ENCODE data around the gene ROR2.

ROR2 gene

GRCh38 chr9:91868732-91869391 lies 81.2 kb downstream of the ROR2 start:
- Histone ChIP-seq H3K27me3 (ENCODE audit: control insufficient read depth, insufficient read depth, low read length) (no peaks in the 10 kb centered on the region), H3K36me3 (ENCODE audit: control insufficient read depth, insufficient read depth, low read length) (no peaks in the 10 kb centered on the region), H3K4me3 (ENCODE audit: low read length) (no peak overlapping the region), H3K4me1 (ENCODE audit: control insufficient read depth, insufficient read depth, low read length) (peaks cover 18% of the 10 kb centered on the region), H3K27ac (ENCODE audit: low read depth, low read length) (no peak overlapping the region), H3K9ac (ENCODE audit: low read length) (no peak overlapping the region)

- Histone ChIP-seq H3K36me3 (ENCODE audit: control insufficient read depth, insufficient read depth, low read length) (no peaks in the 10 kb centered on the region), H3K9ac (ENCODE audit: low read length) (no peak overlapping the region), H3K27me3 (ENCODE audit: control insufficient read depth, insufficient read depth, low read length) (no peaks in the 10 kb centered on the region), H3K4me1 (ENCODE audit: control insufficient read depth, insufficient read depth, low read length) (peaks cover 16% of the 10 kb centered on the region), H3K4me3 (ENCODE audit: low read length) (no peak overlapping the region), H3K27ac (ENCODE audit: low read depth, low read length) (no peak overlapping the region)
These were observed 82.3 kb downstream of the ROR2 start for GRCh38 chr9:91867740-91868139.

DNA sequence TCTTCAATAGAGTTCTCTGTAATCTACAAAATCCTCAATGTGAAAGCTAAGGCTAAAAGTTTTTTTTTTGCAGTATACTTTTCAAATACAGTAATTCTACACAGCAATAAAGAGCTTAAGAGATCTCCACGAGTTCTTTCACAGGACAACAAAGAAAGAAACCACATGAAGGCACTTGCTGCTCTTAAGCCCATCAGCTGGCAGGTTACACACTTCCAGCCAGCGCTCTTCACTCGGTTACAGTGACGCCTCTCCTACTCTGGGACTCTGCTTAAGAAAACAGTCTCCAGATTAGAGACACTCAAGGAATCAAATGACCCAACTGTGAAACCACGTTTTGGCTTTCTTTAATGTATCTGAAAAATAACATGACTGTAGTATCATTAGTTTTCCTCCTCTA lies 85.0 kb downstream of the ROR2 start:
- H3K4me3 ChIP-seq (ENCODE audit: low read length): no peak overlapping the region
- peak overlapping the region; percentile 8 for H3K27ac ChIP-seq (ENCODE audit: low read depth, low read length)

DNA sequence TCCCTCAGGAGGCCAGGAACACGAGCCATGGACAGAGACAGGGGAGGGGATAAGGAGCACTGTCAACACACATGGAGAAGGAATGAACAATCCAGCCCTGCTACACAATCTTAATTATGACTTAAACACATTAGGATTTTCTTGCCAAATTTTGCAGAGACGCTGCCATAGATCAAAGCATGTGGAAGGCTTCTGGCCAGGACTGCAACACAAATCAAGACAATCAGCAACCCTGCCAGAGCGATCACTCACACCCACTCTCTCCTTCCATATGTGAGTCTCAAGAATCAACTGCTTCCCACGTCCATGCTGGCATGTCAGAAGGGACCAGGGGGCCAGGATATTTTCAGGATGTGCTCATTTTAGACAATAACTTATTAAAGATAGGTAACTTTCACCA lies 85.6 kb downstream of the ROR2 start:
- Histone ChIP-seq H3K4me3 (ENCODE audit: low read length) (no peak overlapping the region), H3K4me1 (ENCODE audit: control insufficient read depth, insufficient read depth, low read length) (peaks cover 13% of the 10 kb centered on the region), H3K27me3 (ENCODE audit: control insufficient read depth, insufficient read depth, low read length) (no peaks in the 10 kb centered on the region), H3K9ac (ENCODE audit: low read length) (no peak overlapping the region), H3K27ac (ENCODE audit: low read depth, low read length) (peak overlapping the region; percentile 8), H3K36me3 (ENCODE audit: control insufficient read depth, insufficient read depth, low read length) (no peaks in the 10 kb centered on the region)

More for the DNA sequence above, 85.0 kb downstream of the ROR2 start:
- Histone ChIP-seq H3K9ac (ENCODE audit: low read length) (no peak overlapping the region), H3K36me3 (ENCODE audit: control insufficient read depth, insufficient read depth, low read length) (no peaks in the 10 kb centered on the region), H3K27me3 (ENCODE audit: control insufficient read depth, insufficient read depth, low read length) (no peaks in the 10 kb centered on the region), H3K4me1 (ENCODE audit: control insufficient read depth, insufficient read depth, low read length) (peaks cover 13% of the 10 kb centered on the region)

DNA sequence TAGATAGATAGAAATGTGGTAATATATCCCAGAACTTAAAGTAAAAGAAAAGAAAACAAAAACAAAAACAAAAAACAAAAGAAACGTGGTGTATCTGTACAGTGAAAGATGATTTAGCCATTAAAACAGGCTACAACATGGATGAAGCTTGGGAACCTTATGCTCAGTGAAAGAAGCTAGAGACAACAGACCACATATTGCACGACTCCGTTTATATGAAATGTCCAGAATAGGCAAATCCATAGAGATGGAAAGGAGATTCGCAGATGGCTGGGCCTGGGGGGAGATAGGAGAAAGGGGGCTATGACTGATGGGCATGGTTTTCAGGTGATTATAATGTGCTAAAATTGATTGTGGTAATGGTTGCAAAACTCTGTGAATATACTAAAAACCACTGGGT lies 86.6 kb downstream of the ROR2 start:
- no peaks in the 10 kb centered on the region for H3K36me3 ChIP-seq (ENCODE audit: control insufficient read depth, insufficient read depth, low read length)
- no peak overlapping the region for H3K4me3 ChIP-seq (ENCODE audit: low read length)
- peaks cover 13% of the 10 kb centered on the region for H3K4me1 ChIP-seq (ENCODE audit: control insufficient read depth, insufficient read depth, low read length)
- no peak overlapping the region for H3K27ac ChIP-seq (ENCODE audit: low read depth, low read length)
- no peaks in the 10 kb centered on the region for H3K27me3 ChIP-seq (ENCODE audit: control insufficient read depth, insufficient read depth, low read length)
- H3K9ac ChIP-seq (ENCODE audit: low read length): no peak overlapping the region

DNA sequence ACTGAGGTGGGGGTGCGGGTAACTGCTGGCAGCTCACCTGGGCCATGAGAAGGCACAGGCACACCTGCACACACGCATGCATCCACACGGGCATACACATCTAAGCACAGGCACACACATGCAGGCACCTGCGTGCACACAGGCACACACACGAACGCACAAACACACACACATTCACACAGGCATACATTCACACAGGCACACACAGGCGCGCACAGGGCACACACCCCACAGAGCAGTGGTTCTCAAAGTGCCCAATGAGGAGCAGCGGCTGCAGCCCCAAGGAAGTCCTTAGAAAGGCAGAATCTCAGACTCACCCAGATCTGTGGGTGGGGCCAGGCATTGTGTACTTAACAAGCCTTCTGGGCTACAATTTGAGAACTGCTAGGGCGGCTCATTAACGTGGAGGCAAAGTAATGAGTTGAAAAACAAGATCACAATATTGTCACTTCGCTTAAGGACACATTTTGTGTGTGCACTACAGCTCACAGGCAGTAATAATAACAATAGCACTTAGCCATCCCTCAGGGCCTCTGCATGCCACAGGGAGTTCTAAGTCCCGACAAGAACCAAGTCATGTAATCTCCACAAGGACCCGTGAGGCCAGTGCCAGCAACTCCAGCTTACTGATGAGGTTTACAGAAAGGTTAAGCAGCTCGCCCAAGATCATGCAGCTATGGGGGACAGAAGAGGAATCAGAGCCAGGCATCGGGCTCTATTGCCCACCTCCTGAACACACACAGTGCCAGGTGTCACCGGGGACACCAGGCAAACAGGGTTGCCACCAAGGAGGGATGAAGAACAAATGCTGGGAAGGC lies 91.6 kb downstream of the ROR2 start:
- peak overlapping the region; percentile 68 for H3K27ac ChIP-seq (ENCODE audit: low read depth, low read length)
- H3K36me3 ChIP-seq (ENCODE audit: control insufficient read depth, insufficient read depth, low read length): no peaks in the 10 kb centered on the region
- no peak overlapping the region for H3K4me3 ChIP-seq (ENCODE audit: low read length)
- no peak overlapping the region for H3K9ac ChIP-seq (ENCODE audit: low read length)
- peaks cover 9% of the 10 kb centered on the region for H3K4me1 ChIP-seq (ENCODE audit: control insufficient read depth, insufficient read depth, low read length)
- no peaks in the 10 kb centered on the region for H3K27me3 ChIP-seq (ENCODE audit: control insufficient read depth, insufficient read depth, low read length)

- no peaks in the 10 kb centered on the region for H3K36me3 ChIP-seq (ENCODE audit: control insufficient read depth, insufficient read depth, low read length)
- H3K4me1 ChIP-seq (ENCODE audit: control insufficient read depth, insufficient read depth, low read length): peaks cover 9% of the 10 kb centered on the region
- no peak overlapping the region for H3K9ac ChIP-seq (ENCODE audit: low read length)
- peak overlapping the region; percentile 52 for H3K27ac ChIP-seq (ENCODE audit: low read depth, low read length)
- no peak overlapping the region for H3K4me3 ChIP-seq (ENCODE audit: low read length)
- no peaks in the 10 kb centered on the region for H3K27me3 ChIP-seq (ENCODE audit: control insufficient read depth, insufficient read depth, low read length)
These were observed 92.5 kb downstream of the ROR2 start for GRCh38 chr9:91857291-91858212.

GRCh38 chr9:91856419-91856818 lies 93.6 kb downstream of the ROR2 start:
- no peaks in the 10 kb centered on the region for H3K36me3 ChIP-seq (ENCODE audit: control insufficient read depth, insufficient read depth, low read length)
- H3K4me1 ChIP-seq (ENCODE audit: control insufficient read depth, insufficient read depth, low read length): peaks cover 9% of the 10 kb centered on the region
- no peak overlapping the region for H3K4me3 ChIP-seq (ENCODE audit: low read length)
- no peak overlapping the region for H3K9ac ChIP-seq (ENCODE audit: low read length)
- H3K27me3 ChIP-seq (ENCODE audit: control insufficient read depth, insufficient read depth, low read length): no peaks in the 10 kb centered on the region
- no peak overlapping the region for H3K27ac ChIP-seq (ENCODE audit: low read depth, low read length)

DNA sequence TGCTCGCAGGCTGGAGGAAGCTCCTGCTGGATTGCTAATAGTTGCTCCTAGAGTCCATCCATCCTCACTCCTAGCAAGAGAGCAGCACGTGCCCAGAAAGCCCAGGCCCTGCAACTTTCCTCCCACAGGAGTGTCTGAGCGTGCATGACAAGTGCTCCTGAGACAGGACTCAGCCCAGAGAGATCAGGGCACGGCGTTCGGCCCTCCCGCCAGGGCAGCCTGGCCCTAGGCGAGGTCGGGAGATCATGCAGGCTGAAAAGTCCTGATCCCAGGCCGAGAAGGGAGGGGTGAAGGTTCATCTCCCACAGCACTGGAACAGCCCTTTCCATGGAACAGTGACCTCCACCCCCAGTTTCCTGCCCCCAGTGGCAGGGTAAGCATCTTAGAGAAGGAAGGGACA lies 94.8 kb downstream of the ROR2 start:
- no peak overlapping the region for H3K4me3 ChIP-seq (ENCODE audit: low read length)

DNA sequence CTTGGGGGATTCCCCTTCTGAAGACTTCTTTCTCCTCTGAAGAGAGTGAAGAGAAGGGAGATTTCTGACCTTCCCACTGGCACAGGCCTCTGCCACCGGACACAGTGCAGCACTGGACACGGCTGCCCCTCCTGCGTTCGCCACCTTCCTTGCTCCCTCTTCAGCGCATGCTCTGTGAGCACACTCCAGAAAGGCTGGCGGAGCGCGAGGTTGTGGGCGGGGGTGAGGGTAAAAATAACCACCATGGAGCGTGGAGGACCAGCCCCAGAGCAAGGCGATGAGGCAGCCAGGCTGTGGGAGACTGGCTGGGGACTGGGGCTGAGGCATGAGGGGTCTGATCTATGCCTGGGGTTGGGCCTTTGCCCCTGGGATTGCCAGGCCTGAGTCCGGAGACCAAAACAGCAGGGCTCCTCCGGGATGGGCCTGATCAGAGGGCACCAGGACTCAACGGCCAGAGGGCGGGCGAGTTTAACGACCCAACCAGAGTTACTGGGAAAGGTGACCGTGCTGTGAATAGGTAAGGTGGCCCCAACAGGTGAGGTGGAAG lies 97.2 kb downstream of the ROR2 start:
- Histone ChIP-seq H3K4me1 (ENCODE audit: control insufficient read depth, insufficient read depth, low read length) (peaks cover 10% of the 10 kb centered on the region), H3K36me3 (ENCODE audit: control insufficient read depth, insufficient read depth, low read length) (no peaks in the 10 kb centered on the region), H3K9ac (ENCODE audit: low read length) (no peak overlapping the region), H3K27ac (ENCODE audit: low read depth, low read length) (no peak overlapping the region), H3K27me3 (ENCODE audit: control insufficient read depth, insufficient read depth, low read length) (no peaks in the 10 kb centered on the region), H3K4me3 (ENCODE audit: low read length) (no peak overlapping the region)

More for the DNA sequence above, 94.8 kb downstream of the ROR2 start:
- Histone ChIP-seq H3K27me3 (ENCODE audit: control insufficient read depth, insufficient read depth, low read length) (no peaks in the 10 kb centered on the region), H3K27ac (ENCODE audit: low read depth, low read length) (no peak overlapping the region), H3K4me1 (ENCODE audit: control insufficient read depth, insufficient read depth, low read length) (peaks cover 9% of the 10 kb centered on the region), H3K36me3 (ENCODE audit: control insufficient read depth, insufficient read depth, low read length) (no peaks in the 10 kb centered on the region), H3K9ac (ENCODE audit: low read length) (no peak overlapping the region)

DNA sequence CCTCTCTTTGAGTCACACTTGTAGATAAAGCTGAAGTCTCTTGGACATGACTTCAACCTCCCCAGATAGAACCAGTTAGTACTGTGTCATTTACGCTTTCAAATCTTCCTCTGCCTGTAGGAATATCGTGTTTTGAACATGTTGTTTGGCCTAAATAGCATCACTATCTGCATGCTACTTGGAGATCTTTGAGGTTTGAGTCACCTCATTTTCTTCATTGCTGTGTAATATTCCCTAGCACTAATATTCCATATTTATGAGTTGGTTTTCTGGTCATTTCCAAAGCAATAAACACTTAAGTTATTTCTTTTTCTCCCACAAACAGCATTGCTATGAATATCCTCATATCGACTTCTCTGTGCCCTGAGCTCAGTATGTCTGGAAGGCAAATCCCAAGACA lies 100.3 kb downstream of the ROR2 start:
- Histone ChIP-seq H3K27me3 (ENCODE audit: control insufficient read depth, insufficient read depth, low read length) (no peaks in the 10 kb centered on the region), H3K4me3 (ENCODE audit: low read length) (no peak overlapping the region), H3K4me1 (ENCODE audit: control insufficient read depth, insufficient read depth, low read length) (peaks cover 7% of the 10 kb centered on the region), H3K27ac (ENCODE audit: low read depth, low read length) (no peak overlapping the region), H3K9ac (ENCODE audit: low read length) (no peak overlapping the region), H3K36me3 (ENCODE audit: control insufficient read depth, insufficient read depth, low read length) (no peaks in the 10 kb centered on the region)

DNA sequence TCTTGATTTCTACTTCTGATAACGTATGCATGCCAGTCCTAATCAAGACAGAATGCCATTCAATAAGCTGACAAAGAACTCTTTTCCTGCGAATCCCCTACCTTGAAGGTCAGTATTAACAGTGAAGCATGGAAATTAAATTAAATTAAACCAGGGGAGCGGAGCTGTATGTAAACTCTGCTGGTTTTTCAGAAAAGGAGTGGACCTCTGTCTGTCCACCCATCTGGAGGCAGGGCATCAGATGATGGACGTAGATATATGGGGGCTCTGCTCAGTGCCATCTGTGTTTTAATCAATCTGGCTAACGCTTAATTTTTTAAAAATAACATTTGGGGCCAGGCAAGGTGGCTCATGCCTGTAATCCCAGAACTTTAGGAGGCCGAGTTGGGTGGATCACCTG lies 101.9 kb downstream of the ROR2 start:
- H3K27me3 ChIP-seq (ENCODE audit: control insufficient read depth, insufficient read depth, low read length): no peaks in the 10 kb centered on the region
- H3K9ac ChIP-seq (ENCODE audit: low read length): no peak overlapping the region
- H3K36me3 ChIP-seq (ENCODE audit: control insufficient read depth, insufficient read depth, low read length): no peaks in the 10 kb centered on the region
- H3K27ac ChIP-seq (ENCODE audit: low read depth, low read length): no peak overlapping the region
- H3K4me3 ChIP-seq (ENCODE audit: low read length): no peak overlapping the region
- H3K4me1 ChIP-seq (ENCODE audit: control insufficient read depth, insufficient read depth, low read length): peaks cover 21% of the 10 kb centered on the region
